H9 (cell line): Measurements from ENCODE around the gene DENND1A. TPM values are rescaled to one million over a fixed set of nuclear protein-coding genes. Genes with fewer than 3 reads are reported as not detected.

Source experiments
- DNase-seq: peaks from one replicate; pipeline ENCODE4 v3.0.0-alpha.2; 2017
- H2AFZ ChIP-seq: one replicate; pipeline ENCODE4 v1.6.1; 2013; ENCODE audit warnings: mild to moderate bottlenecking, low read length, control low read depth, moderate library complexity
- H2AK5ac ChIP-seq: 2 replicates; pipeline ENCODE4 v1.6.1; 2013; ENCODE audit warnings: low read length, control low read depth, mixed read lengths; ENCODE audit not compliant: insufficient read length
- H2BK120ac ChIP-seq: one replicate; pipeline ENCODE4 v1.6.1; 2013; ENCODE audit warnings: low read depth, mild to moderate bottlenecking, low read length, control low read depth, inconsistent platforms; ENCODE audit not compliant: poor library complexity, severe bottlenecking
- H2BK12ac ChIP-seq: 2 replicates; pipeline ENCODE4 v1.6.1; 2013; ENCODE audit warnings: low read length, control low read depth, mixed read lengths, low read depth; ENCODE audit not compliant: insufficient read length
- H2BK15ac ChIP-seq: 2 replicates; pipeline ENCODE4 v1.6.1; 2013; ENCODE audit warnings: low read depth, low read length, control low read depth
- H2BK20ac ChIP-seq: one replicate; pipeline ENCODE4 v1.6.1; 2013; ENCODE audit warnings: low read depth, mild to moderate bottlenecking, low read length, control low read depth, inconsistent platforms; ENCODE audit not compliant: poor library complexity, severe bottlenecking
- H2BK5ac ChIP-seq: 2 replicates; pipeline ENCODE4 v1.6.1; 2013; ENCODE audit warnings: low read length, control low read depth, mixed read lengths; ENCODE audit not compliant: insufficient read length
- H3K14ac ChIP-seq: 2 replicates; pipeline ENCODE4 v1.6.1; 2013; ENCODE audit warnings: low read length, control low read depth; ENCODE audit not compliant: insufficient read depth
- H3K18ac ChIP-seq: 2 replicates; pipeline ENCODE4 v1.6.1; 2013; ENCODE audit warnings: low read depth, mild to moderate bottlenecking, mixed read lengths, low read length, control low read depth; ENCODE audit not compliant: insufficient read length
- H3K23ac ChIP-seq: 2 replicates; pipeline ENCODE4 v1.6.1; 2013; ENCODE audit warnings: low read length, control low read depth, mixed read lengths, low read depth; ENCODE audit not compliant: insufficient read length
- H3K23me2 ChIP-seq: 2 replicates; pipeline ENCODE4 v1.6.1; 2013; ENCODE audit warnings: low read depth, mild to moderate bottlenecking, mixed read lengths, low read length, control low read depth; ENCODE audit not compliant: insufficient read length, poor library complexity, severe bottlenecking
- H3K27ac ChIP-seq: 2 replicates; pipeline ENCODE4 v1.5.1; 2013; ENCODE audit warnings: low read length, control low read depth, mixed read lengths, low read depth; ENCODE audit not compliant: insufficient read length
- H3K27me3 ChIP-seq: 2 replicates; pipeline ENCODE4 v1.6.1; 2013; ENCODE audit warnings: low read length, control low read depth, inconsistent platforms; ENCODE audit not compliant: insufficient read depth
- H3K4ac ChIP-seq: 2 replicates; pipeline ENCODE4 v1.6.1; 2013; ENCODE audit warnings: low read depth, mild to moderate bottlenecking, control low read depth, inconsistent platforms, low read length, moderate library complexity
- H3K4me1 ChIP-seq: 2 replicates; pipeline ENCODE4 v1.6.1; 2013; ENCODE audit warnings: low read length, control low read depth, inconsistent platforms; ENCODE audit not compliant: insufficient read depth
- H3K4me2 ChIP-seq: 2 replicates; pipeline ENCODE4 v1.6.1; 2013; ENCODE audit warnings: low read length, control low read depth, mixed read lengths; ENCODE audit not compliant: insufficient read length, insufficient read depth
- H3K56ac ChIP-seq: 2 replicates; pipeline ENCODE4 v1.6.1; 2013; ENCODE audit warnings: low read depth, mild to moderate bottlenecking, mixed read lengths, low read length, control low read depth; ENCODE audit not compliant: insufficient read length
- H3K79me1 ChIP-seq: 2 replicates; pipeline ENCODE4 v1.6.1; 2013; ENCODE audit warnings: low read depth, mild to moderate bottlenecking, moderate library complexity, low read length, control low read depth, inconsistent platforms; ENCODE audit not compliant: insufficient read depth, poor library complexity, severe bottlenecking
- H3K79me2 ChIP-seq: 2 replicates; pipeline ENCODE4 v1.6.1; 2013; ENCODE audit warnings: low read length, control low read depth, inconsistent platforms; ENCODE audit not compliant: insufficient read depth
- H3K9ac ChIP-seq: 2 replicates; pipeline ENCODE4 v1.6.1; 2013; ENCODE audit warnings: low read length, control low read depth, mixed read lengths; ENCODE audit not compliant: insufficient read length; ENCODE audit errors: extremely low read depth
- H3K9me3 ChIP-seq: one replicate; pipeline ENCODE4 v1.6.1; 2013; ENCODE audit warnings: low read depth, low read length, inconsistent platforms; ENCODE audit not compliant: control insufficient read depth
- H3T11ph ChIP-seq: one replicate; pipeline ENCODE4 v1.6.1; 2013; ENCODE audit warnings: mild to moderate bottlenecking, low read length, control low read depth, inconsistent platforms
- H4K20me1 ChIP-seq: one replicate; pipeline ENCODE4 v1.6.1; 2013; ENCODE audit not compliant: control insufficient read depth, insufficient read length, insufficient read depth
- H4K5ac ChIP-seq: 2 replicates; pipeline ENCODE4 v1.6.1; 2013; ENCODE audit warnings: low read depth, mild to moderate bottlenecking, mixed read lengths, low read length, control low read depth; ENCODE audit not compliant: insufficient read length
- H4K8ac ChIP-seq: replicated peaks from 2 replicates; pipeline ENCODE4 v1.6.1; 2013; ENCODE audit warnings: low read length, control low read depth, mixed read lengths, low read depth; ENCODE audit not compliant: insufficient read length
- H4K91ac ChIP-seq: 2 replicates; pipeline ENCODE4 v1.6.1; 2013; ENCODE audit warnings: low read depth, mild to moderate bottlenecking, moderate library complexity, mixed read lengths, low read length, control low read depth; ENCODE audit not compliant: insufficient read length
- H3K27ac Mint-ChIP-seq, 3 experiments: 2 replicates in 2 of 3; 3 replicates in 1 of 3; pipeline ENCODE4 v1.8.0; 2020 to 2021; ENCODE audit warnings: mixed read lengths in 3 of 3, mild to moderate bottlenecking in 1 of 3, moderate library complexity in 1 of 3
- H3K27me3 Mint-ChIP-seq: 2 replicates; pipeline ENCODE4 v1.8.0; 2021; ENCODE audit warnings: low read depth, mild to moderate bottlenecking, moderate library complexity, mixed read lengths
- H3K36me3 Mint-ChIP-seq, 3 experiments: 2 replicates in 2 of 3; 3 replicates in 1 of 3; pipeline ENCODE4 v1.8.0; 2020 to 2021; ENCODE audit warnings: low read depth in 3 of 3, mixed read lengths in 3 of 3; ENCODE audit not compliant: insufficient read depth in 1 of 3
- H3K4me1 Mint-ChIP-seq, 2 experiments: 2 replicates each; pipeline ENCODE4 v1.8.0; 2020; ENCODE audit warnings: mixed read lengths in 2 of 2
- H3K4me3 Mint-ChIP-seq, 2 experiments: 2 replicates in 1 of 2; 3 replicates in 1 of 2; pipeline ENCODE4 v1.8.0; 2020 to 2021; ENCODE audit warnings: mild to moderate bottlenecking in 2 of 2, mixed read lengths in 2 of 2, moderate library complexity in 1 of 2
- H3K9me3 Mint-ChIP-seq, 2 experiments: 2 replicates in 1 of 2; 3 replicates in 1 of 2; pipeline ENCODE4 v1.8.0; 2020; ENCODE audit warnings: mild to moderate bottlenecking in 2 of 2, mixed read lengths in 2 of 2, moderate library complexity in 1 of 2
- WGBS: extraction: QIAGEN DNeasy Blood & Tissue Kit; methylation state at CpG from one replicate; pipeline ENCODE4 v1.1.7; 2013; ENCODE audit warnings: missing lambda C conversion rate, low lambda C conversion rate, mixed read lengths; ENCODE audit not compliant: insufficient read length; ENCODE audit errors: extremely low coverage; 5-methylcytosine and 5-hydroxymethylcytosine counted together
- total RNA-seq: library from RNA; stranded (reverse); gene quantifications from 2 replicates; pipeline ENCODE4 v1.2.1, GENCODE V29; 2021
- TF ChIP-seq, protein P1 (sequence below): fragments of 200-600 bp; sonication (generic); conservative IDR thresholded peaks from 3 replicates; pipeline ENCODE4 v1.8.0; 2021; ENCODE audit warnings: antibody characterized with exemption, mild to moderate bottlenecking

The DENND1A gene
- total RNA-seq, 1 experiment from 2014 or later = 20.4 TPM

DNA sequence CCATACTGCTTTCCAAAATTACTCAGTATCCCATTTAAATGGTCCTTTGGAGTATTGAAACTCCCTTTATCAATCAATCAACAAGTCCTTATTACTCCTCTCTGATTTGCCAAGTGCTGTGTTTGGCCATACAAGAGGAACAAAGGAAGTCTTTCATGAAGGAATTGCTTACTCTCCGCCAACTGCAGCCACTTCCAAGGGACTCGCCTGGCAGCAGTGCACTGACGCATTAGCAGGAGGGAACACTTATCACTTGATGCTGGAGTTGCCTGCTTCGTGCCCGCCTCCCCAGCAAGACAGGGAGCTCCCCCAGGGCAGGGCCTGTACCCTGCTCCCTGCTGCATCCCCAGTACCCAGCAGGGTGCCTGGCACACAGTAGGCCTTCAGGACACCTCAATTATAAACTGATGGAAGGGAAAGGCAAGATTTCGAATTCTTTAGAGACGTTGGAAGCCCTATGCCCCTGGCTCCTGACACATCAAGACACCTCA, 476.1 kb downstream of the DENND1A start:
- TF ChIP-seq, protein P1, sequence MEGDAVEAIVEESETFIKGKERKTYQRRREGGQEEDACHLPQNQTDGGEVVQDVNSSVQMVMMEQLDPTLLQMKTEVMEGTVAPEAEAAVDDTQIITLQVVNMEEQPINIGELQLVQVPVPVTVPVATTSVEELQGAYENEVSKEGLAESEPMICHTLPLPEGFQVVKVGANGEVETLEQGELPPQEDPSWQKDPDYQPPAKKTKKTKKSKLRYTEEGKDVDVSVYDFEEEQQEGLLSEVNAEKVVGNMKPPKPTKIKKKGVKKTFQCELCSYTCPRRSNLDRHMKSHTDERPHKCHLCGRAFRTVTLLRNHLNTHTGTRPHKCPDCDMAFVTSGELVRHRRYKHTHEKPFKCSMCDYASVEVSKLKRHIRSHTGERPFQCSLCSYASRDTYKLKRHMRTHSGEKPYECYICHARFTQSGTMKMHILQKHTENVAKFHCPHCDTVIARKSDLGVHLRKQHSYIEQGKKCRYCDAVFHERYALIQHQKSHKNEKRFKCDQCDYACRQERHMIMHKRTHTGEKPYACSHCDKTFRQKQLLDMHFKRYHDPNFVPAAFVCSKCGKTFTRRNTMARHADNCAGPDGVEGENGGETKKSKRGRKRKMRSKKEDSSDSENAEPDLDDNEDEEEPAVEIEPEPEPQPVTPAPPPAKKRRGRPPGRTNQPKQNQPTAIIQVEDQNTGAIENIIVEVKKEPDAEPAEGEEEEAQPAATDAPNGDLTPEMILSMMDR = no peak
- no peaks in the 10 kb centered on the region for H3K27me3 Mint-ChIP-seq
- Histone ChIP-seq H2BK15ac (no peak overlapping the region), H2BK5ac (no peak overlapping the region), H3K27ac (no peak overlapping the region), H2BK120ac (no peak overlapping the region), H3K4ac (no peak overlapping the region), H2AFZ (no peak overlapping the region), H4K8ac (no peak overlapping the region), H3T11ph (no peak overlapping the region), H3K4me2 (no peak overlapping the region), H2BK12ac (no peak overlapping the region), H3K14ac (no peak overlapping the region), H2BK20ac (no peak overlapping the region), H3K4me1 (no peaks in the 10 kb centered on the region), H3K79me2 (no peaks in the 10 kb centered on the region), H4K20me1 (no peaks in the 10 kb centered on the region), H3K56ac (no peak overlapping the region), H3K23ac (no peak overlapping the region), H2AK5ac (no peak overlapping the region), H4K5ac (no peak overlapping the region), H3K18ac (no peak overlapping the region), H3K9me3 (no peaks in the 10 kb centered on the region), H3K23me2 (no peaks in the 10 kb centered on the region), H4K91ac (no peak overlapping the region), H3K79me1 (no peaks in the 10 kb centered on the region), H3K9ac (no peak overlapping the region), H3K27me3 (no peaks in the 10 kb centered on the region)
- WGBS = no CpG with 5 or more reads among the region's 7 CpGs
- H3K4me3 Mint-ChIP-seq = no peak overlapping the region
- H3K27ac Mint-ChIP-seq = no peak overlapping the region
- H3K9me3 Mint-ChIP-seq = no peaks in the 10 kb centered on the region
- DNase-seq = no peak
- H3K36me3 Mint-ChIP-seq = peaks cover 0 to 6% (median 4%) of the 10 kb centered on the region in 3 experiments; a peak in 4 of 7 replicates
- H3K4me1 Mint-ChIP-seq = peaks cover 6 to 7% of the 10 kb centered on the region in 2 experiments
